Activated CD8-positive, alpha-beta memory T cell treated with anti-CD3 and anti-CD28 coated beads for 36 hours (primary cell): Measurements from ENCODE around the gene CDH23. TPM values are rescaled to one million over a fixed set of nuclear protein-coding genes. Genes with fewer than 3 reads are reported as not detected.

Source experiments
- CTCF ChIA-PET: fragments of 350-600 bp; sonication (Branson Sonifier 250); formaldehyde crosslinking; loops from one replicate; lab custom pipeline; 2021; ENCODE audit warnings: antibody characterized with exemption; lab: Charles Lee
- POLR2A ChIA-PET: fragments of 350-600 bp; sonication (Branson Sonifier 250); formaldehyde crosslinking; loops from one replicate; lab custom pipeline; 2021; ENCODE audit warnings: antibody characterized with exemption; lab: Charles Lee
- total RNA-seq, 2 experiments: library from RNA; stranded (reverse); gene quantifications; one replicate each; pipeline ENCODE4 v1.2.3, GENCODE V29; 2021

The CDH23 gene
- total RNA-seq, 2 experiments from 2014 or later = 0.25 to 0.55 TPM

DNA sequence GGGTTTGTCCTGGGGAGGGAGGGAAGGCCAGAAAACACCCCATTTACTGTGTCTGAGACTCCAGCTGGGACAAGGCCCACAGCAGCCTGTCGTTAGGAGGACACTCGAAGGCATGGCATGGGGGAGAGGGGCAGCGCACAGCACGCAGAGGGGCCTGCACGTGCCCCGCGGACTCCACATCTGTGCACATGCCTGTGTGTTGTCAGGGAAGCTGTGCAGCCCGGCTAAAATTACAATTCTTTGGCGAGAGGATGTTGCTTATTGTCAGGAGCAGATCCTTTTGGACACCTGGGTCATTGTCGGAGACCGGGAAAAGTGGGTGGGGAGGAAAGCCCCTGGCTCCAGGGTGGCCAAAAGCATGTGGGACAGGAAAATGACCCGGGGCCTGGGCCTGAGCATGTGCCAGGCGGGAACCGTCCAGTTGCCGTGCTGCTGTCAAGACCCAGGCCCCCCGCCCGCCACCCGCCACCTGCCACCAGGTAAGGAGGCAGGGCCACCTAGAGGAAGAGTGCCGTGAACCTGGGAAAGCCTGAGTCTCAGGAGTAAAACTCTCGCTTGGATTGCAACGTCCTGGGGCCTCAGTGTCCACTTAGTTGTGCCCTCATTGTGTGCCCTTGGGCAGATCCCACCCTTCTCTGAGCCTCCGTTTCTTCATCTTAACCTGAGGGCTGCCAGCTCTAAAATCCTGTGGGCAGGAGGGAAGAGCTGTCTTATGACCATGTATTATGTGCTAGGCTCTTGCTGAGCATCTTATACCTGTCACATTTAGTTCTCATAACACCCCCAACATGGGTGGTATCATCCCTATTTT, 369.4 kb downstream of the CDH23 start:
- CTCF ChIA-PET = interaction anchor here (1.4 to 4.3 kb wide), 6 partner anchors 8 to 70 kb away, joined by 4 to 20 read pairs (median 12); partner anchors contain the start of gene VSIR
- POLR2A ChIA-PET = interaction anchor here (1.2 to 1.3 kb wide), 2 partner anchors 17 to 29 kb away, joined by 3 to 6 read pairs; no protein-coding TSS in a partner anchor

DNA sequence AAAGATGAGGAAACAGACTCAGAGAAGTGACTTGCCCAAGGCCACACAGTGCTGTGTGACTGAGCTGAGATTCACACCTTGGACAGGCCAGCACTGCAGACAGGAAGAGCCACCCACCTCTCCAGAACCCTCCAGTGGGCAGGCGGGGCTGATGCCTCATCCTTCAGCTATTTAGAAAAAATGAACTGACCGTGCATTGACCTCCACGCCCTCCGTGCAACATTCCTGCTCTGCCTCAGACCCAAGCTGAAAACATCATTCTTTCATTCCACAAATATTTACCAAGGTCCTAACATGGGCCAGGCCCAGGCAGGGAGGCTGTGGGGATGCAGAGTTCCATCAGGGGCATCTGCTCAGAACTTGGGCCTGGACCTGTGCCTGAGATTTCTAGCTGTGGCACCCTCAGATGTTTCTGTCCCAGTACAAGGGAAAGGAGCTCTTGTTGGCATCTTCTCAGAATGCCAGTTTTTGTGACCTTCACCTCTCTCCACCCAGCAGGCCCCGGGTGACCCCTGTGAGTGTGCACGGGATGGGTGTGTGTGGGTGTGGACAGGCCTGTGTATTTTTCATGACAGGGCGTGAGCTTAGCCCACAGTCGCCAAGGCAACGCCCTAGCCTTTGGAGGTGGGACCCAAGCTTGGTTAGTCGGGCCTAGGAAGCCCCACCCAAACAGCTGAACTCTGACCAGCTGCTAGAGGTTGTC, 370.1 kb downstream of the CDH23 start:
- ChIA-PET POLR2A (interaction anchor here (1.2 to 1.3 kb wide), 4 partner anchors 9 to 40 kb away, joined by 3 to 6 read pairs (median 4); no protein-coding TSS in a partner anchor), CTCF (interaction anchor here (1.2 to 4.3 kb wide), 8 partner anchors 9 to 71 kb away, joined by 3 to 20 read pairs (median 5); no protein-coding TSS in a partner anchor)

DNA sequence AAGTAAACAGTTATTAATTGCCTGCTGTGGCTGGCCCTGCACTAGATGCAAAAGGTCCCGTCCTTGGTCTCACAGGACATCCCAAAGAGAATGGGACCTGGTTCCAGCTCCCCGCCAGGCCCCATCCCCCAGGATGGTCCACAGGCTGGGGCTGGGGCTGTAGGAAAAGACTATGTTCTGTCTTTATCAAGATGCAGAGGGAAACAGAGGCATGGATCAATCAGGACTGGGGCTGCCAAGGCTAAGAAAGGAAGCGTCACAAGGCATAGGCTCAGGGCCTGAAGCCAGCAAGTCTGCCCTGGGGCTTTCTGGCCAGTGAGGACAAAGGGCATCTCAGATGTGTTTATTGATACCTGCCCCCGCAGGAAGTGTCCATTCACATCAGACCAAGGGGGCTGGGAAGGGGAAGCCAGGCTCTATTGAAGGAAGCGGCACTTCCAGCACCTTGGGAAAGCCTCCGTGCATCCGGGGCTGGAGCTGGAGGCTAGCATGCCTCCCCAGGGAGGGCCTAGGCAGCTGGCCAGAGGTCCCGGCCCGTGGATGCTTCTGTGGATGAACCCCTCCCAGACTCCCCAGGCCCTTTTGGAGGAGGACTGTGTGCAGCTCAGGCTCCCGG, 370.8 kb downstream of the CDH23 start:
- ChIA-PET CTCF (interaction anchor here (1.2 to 4.3 kb wide), 7 partner anchors 10 to 71 kb away, joined by 3 to 20 read pairs (median 6); no protein-coding TSS in a partner anchor), POLR2A (interaction anchor here (1.2 to 1.6 kb wide), 5 partner anchors 10 to 41 kb away, joined by 3 to 6 read pairs (median 4); no protein-coding TSS in a partner anchor)

DNA sequence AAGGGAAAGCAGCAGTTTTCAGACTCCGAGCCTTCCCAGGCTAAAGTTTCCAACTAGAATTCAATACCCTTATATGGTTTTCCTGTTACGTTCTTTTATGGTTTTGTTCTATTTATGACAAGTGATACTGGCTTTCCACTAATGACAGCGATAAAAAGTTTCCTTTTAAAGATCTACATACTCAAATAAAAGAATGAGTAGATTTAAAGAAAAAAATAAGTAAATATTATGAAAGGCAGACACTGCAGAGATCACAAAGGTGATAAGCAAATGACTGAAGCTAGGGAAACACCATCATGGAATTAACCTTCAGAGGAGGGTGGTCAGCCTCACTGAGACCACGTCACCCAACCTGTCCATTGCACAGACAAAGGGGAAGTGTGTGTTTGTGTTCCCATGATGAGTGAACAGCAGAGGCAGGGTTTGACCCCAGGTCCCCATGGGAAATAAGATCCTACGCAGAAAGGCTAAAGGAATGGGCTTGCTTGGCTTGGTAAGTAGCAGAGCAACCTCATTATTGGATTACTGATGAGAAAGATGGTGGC, 372.6 kb downstream of the CDH23 start:
- ChIA-PET POLR2A (interaction anchor here (0.9 to 1.9 kb wide), 7 partner anchors 9 to 43 kb away, joined by 3 to 9 read pairs (median 4); no protein-coding TSS in a partner anchor), CTCF (interaction anchor here (0.6 to 7.6 kb wide), 7 partner anchors 12 to 489 kb away, joined by 3 to 86 read pairs (median 4); no protein-coding TSS in a partner anchor)

DNA sequence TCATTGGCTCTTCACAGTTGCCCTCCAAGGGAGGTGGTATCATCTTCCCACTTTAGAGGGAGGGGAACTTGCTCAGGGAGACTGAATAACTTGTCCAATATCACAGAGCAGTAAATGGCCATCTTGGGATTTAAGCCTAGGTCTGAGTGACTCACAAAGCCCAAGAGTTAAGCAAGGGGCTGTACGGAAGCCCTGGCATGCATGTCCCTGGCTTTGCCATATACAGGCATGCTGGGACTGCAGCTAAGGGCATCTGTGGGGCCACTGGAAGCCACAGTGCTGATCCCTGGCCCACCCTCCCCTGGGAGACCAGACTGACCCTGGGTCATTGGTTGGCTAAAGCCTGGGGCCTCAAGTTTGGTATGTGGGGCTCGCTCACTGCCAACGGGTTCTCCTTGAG, 373.5 kb downstream of the CDH23 start:
- ChIA-PET POLR2A (interaction anchor here (1.1 to 1.7 kb wide), 2 partner anchors 13 to 42 kb away, joined by 3 to 9 read pairs; no protein-coding TSS in a partner anchor), CTCF (interaction anchor here (1.4 to 7.6 kb wide), 4 partner anchors 13 to 126 kb away, joined by 3 to 86 read pairs (median 12); no protein-coding TSS in a partner anchor)

DNA sequence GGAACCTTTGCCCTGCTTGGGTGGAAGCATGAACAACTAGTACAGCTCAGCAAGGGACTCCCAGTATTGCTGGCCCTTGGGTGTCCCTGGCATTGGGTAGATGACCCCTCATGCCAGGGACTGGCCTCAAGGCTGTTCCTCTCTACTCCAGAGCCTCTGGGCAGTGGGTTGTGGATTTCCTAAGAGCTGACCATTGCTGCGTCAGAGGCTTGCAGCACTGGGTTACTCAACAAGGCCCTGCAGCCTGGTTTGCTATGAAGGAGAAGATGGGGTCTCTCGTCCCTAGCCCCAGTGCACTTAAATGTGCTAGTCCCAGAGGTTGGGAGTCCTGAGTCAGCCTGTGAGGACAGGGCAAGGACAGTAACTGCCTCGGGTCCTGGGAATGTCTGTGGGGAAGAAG, 374.1 kb downstream of the CDH23 start:
- ChIA-PET CTCF (interaction anchor here (1.4 to 7.6 kb wide), 3 partner anchors 43 to 126 kb away, joined by 3 to 86 read pairs (median 4); no protein-coding TSS in a partner anchor), POLR2A (no interaction called here)

DNA sequence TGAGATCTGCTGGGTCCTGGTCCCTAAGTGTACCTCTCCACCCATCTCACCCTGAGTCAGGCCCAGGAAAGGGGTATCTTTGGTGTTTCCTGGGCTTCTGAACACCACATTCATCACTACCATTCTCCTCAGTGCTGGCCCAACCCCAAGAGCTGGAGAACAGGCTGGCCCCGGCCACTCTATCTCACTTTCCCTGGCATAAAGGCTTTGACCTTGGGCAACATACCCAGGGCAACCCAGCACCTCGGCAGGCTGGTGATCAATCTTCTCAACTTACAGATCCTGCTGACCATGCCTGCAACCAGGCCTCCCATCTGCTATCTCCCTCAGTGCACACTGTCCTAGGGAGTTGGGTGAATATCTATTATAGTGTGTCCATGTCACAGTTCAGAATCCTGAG, 374.5 kb downstream of the CDH23 start:
- ChIA-PET CTCF (interaction anchor here (1.4 to 7.6 kb wide), 3 partner anchors 43 to 72 kb away, joined by 3 to 86 read pairs (median 13); no protein-coding TSS in a partner anchor), POLR2A (interaction anchor here (1.4 to 3.9 kb wide), 2 partner anchors 23 to 45 kb away, joined by 5 to 18 read pairs; no protein-coding TSS in a partner anchor)

DNA sequence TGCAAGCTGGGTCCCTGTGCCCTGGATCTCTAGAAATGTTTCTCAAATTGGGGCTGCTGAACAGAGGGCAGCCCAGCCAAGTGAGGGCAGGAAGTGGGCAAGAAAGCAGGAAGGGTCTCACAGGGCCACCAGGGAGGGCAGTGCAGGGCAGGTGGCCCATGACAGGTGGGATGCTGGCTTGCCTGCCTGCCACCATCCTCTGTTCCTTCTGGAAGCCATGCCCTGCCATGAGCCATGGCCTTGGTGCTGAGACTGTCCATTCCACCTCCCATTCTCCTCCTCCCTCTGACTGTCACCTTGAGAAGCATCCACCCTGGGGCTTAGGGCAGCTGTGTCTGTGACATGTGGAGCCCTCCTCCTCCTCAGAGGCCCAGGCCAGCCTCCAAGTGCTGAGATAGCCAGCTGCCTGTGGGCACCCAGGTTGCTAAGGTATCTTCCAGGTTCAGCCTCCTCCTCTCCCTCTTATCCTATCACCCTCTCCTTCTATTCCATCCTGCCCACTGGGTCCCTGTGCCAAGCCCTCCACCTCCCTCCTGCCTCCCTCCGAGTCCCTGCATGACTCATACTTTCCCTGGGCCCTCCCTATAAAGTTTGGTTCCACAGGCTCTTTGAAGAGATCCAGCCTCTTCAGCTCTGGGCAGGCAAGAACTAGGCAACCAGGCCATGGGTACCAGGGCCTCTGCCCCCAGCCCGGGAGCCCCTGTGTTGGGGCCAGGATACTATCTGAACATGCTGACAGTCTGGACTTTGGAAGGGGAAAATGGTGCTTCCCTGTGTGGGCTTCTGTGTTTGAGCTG, 375.3 kb downstream of the CDH23 start:
- ChIA-PET CTCF (interaction anchor here (0.6 to 7.6 kb wide), 12 partner anchors 8 to 1191 kb away, joined by 3 to 86 read pairs (median 10); no protein-coding TSS in a partner anchor), POLR2A (interaction anchor here (0.9 to 3.9 kb wide), 9 partner anchors 9 to 46 kb away, joined by 3 to 26 read pairs (median 9); no protein-coding TSS in a partner anchor)

DNA sequence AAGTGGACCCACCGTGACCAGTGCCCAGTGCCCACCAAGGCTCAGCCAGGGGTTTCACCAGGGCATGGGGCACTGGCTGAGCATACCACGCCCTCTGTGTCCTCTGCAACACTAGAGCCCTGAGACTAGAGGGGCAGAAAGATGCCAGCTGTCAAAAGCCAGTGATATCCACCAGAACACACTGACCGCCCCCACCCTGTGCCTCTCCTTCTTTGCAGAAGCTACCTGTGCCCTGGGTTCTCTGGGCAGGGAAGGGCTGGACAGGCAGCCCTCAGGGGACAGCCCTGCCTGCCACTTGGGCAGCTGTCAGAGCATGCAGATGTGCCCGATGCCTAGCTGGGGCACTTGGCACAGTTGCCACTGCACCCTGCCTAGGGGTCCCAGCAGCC, 376.1 kb downstream of the CDH23 start:
- CTCF ChIA-PET = interaction anchor here (1.0 to 7.6 kb wide), 15 partner anchors 9 to 451 kb away, joined by 3 to 86 read pairs (median 6); partner anchors contain the start of gene C10orf105
- POLR2A ChIA-PET = interaction anchor here (0.7 to 3.9 kb wide), 12 partner anchors 8 to 778 kb away, joined by 3 to 26 read pairs (median 6); no protein-coding TSS in a partner anchor

DNA sequence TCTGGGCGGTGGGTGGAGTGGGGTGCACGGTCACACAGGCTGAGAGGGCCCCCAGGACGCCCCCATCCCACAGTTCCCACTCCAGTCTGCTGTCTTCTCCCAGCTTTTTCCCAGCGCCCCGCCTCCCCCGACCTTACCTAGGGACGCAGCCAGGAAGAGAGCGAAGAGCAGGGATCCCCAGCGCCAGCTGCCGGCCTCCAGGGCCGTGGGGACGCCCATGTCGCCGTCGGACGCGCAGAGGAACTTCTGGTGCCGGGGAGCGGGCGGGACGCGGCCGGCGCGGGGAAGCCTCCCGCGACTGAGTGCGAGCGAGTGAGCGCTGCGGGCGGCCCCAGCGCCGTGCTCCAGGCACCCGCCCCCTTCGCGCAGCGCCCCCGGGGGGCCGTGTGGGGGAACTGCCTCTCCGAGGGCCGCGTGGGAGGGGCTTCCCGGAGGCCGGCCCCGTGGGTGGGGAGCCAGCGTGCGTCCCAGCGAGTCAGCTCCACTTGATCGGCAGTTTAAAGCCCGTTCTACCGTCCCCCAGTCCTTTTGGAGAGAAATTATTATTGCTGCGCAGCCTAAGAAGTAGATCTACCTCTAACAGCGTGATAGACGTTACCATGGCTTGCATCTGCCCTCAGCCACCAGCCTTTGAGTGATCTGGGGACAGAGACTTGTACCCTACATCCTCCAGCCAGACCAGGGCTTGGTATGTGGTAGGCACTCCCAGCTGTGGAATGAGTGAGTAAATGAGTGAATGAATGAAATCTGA, 376.7 kb downstream of the CDH23 start, which contains the start of gene VSIR:
TSS of gene VSIR (minus strand) at position 300 of the 751 bp plus-strand sequence. CDS start at position 219, 81 bp downstream.
- CTCF ChIA-PET = interaction anchor here (1.0 to 7.6 kb wide), 18 partner anchors 9 to 451 kb away, joined by 3 to 86 read pairs (median 6); partner anchors contain the start of gene C10orf105
- POLR2A ChIA-PET = interaction anchor here (0.7 to 3.9 kb wide), 14 partner anchors 8 to 778 kb away, joined by 3 to 26 read pairs (median 4); no protein-coding TSS in a partner anchor

DNA sequence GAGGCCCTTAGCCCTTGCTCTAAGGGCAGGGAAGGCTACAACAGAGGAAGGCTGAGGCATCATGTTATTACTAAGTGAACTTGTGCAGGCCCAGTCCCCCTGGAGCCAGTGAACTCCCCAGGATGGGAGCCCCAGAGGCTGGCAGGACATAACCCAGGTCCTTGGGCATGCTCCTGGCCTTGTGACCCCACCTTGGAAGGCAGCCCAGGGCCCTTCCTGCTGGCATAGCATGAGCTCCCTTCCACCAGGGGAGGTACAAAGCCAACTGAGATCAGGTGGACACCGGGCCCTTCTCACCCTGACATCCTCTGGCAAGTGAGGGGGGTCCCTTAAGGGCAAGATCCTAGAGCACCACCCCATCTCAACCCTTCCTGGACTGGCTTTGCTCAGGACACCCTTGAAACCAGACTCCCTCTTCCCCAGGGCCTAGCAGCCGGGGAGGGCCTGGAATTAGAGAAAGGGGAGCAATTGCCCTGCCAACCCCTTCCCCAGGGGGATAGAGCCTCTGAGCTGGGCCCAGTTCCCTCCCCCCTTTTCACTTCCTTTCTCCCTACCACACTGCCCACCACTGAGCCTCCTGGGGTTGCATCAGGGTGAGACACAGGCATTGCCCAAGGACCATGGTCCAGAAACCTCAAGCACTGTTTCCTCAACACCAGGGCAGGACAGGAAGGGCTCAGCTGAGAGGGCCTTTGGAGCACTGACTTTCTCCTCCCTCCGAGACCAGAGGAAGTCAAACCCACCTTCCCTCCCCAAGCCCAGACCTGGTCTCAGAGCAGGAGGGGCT, 378.4 kb downstream of the CDH23 start:
- POLR2A ChIA-PET = interaction anchor here (1.2 to 3.9 kb wide), 3 partner anchors 17 to 49 kb away, joined by 3 to 26 read pairs (median 18); no protein-coding TSS in a partner anchor
- CTCF ChIA-PET = interaction anchor here (0.9 to 7.6 kb wide), 5 partner anchors 11 to 461 kb away, joined by 3 to 86 read pairs (median 17); no protein-coding TSS in a partner anchor

DNA sequence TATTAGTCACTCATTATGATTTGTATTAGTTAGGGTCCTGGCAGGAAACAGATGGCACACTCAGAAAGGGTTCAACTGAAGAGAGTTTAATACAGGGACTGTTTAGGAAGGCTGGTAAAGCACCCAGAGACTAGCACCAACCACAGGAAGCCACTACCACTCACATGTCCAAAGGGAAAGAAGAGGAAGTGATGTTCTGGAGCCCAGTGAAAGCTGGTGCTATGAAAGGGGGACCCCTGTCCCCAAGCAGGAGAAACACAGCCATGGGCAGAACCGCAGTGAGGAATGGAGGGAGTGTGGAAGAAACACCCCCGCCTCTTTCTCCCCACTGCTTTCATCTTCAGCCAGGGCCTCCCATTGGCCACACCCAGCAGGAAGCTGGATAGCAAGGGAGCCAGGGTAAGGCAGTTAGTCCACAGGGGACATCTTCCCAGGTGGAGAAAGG, 379.8 kb downstream of the CDH23 start:
- POLR2A ChIA-PET = interaction anchor here (0.7 to 1.2 kb wide), 2 partner anchors 50 to 361 kb away, joined by 3 read pairs; no protein-coding TSS in a partner anchor
- CTCF ChIA-PET = interaction anchor here (1.1 to 7.6 kb wide), 3 partner anchors 14 to 49 kb away, joined by 3 to 86 read pairs (median 8); no protein-coding TSS in a partner anchor

DNA sequence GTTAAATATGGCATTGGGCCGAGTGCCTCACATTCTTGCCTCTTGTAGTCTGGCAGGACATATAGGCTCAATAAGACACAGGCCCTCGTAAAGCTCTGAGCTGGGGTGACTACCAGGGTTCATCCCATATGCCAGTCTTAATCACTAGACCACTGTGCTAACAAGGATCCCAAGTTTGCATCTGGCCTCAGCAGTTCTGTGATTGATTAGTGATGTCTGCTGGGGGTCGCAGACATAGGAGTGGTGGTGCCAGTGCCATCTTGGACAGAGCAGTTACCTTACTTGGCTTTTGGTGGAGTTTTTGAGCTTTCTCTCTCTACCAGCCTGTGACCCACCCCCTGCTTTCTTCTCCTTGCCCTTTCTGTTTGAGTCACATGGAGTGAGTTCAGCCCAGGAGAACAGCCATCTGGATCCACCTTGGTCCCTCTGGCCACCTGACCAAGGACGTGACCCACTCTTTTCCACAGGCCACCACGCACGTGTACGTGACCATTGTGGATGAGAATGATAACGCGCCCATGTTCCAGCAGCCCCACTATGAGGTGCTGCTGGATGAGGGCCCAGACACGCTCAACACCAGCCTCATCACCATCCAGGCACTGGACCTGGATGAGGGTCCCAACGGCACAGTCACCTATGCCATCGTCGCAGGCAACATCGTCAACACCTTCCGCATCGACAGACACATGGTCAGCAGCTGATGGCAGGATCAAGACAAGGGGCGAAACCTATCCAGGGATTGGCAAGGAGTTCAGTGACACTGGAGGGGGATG, 380.7 kb downstream of the CDH23 start:
- ChIA-PET CTCF (interaction anchor here (1.1 to 1.9 kb wide), 2 partner anchors 15 to 34 kb away, joined by 3 to 8 read pairs; no protein-coding TSS in a partner anchor), POLR2A (no interaction called here)
